ENCODE measurements around the gene KRTAP23-1.

- TF ChIP-seq CTCF (IDR thresholded peaks at IDR 0.05; ENCODE audit: low read length): no peak
- no peak for TF ChIP-seq EZH2phosphoT487 (IDR thresholded peaks at IDR 0.05; ENCODE audit: low read length)
These were observed 10.6 kb downstream of the KRTAP23-1 start for GRCh38 chr21:30337772-30338171.
